WTC11 (cell line): ENCODE results near the gene CLEC4C.

Experiments
- ATF1 ChIP-seq: sonication (generic); formaldehyde crosslinking; IDR thresholded peaks from 2 replicates; pipeline ENCODE4 v1.8.1; 2023; ENCODE audit warnings: mild to moderate bottlenecking, moderate library complexity, missing genetic modification reagents
- ATF2 ChIP-seq: sonication (generic); formaldehyde crosslinking; IDR thresholded peaks from 2 replicates; pipeline ENCODE4 v1.8.1; 2022; ENCODE audit warnings: low read depth, missing genetic modification reagents, borderline replicate concordance
- ATF6 ChIP-seq: sonication (generic); formaldehyde crosslinking; IDR thresholded peaks from 2 replicates; pipeline ENCODE4 v1.8.1; 2023; ENCODE audit warnings: mild to moderate bottlenecking, missing genetic modification reagents
- ELF4 ChIP-seq: sonication (generic); formaldehyde crosslinking; IDR thresholded peaks from 2 replicates; pipeline ENCODE4 v1.8.1; 2022; ENCODE audit warnings: low read depth, mild to moderate bottlenecking, moderate library complexity, missing genetic modification reagents
- FOXJ3 ChIP-seq: sonication (generic); formaldehyde crosslinking; IDR thresholded peaks from 2 replicates; pipeline ENCODE4 v1.9.0; 2021; ENCODE audit warnings: missing genetic modification reagents, mild to moderate bottlenecking, borderline replicate concordance
- NR1H2 ChIP-seq: sonication (generic); formaldehyde crosslinking; IDR thresholded peaks from 2 replicates; pipeline ENCODE4 v1.9.0; 2021; ENCODE audit warnings: mild to moderate bottlenecking, moderate library complexity, missing genetic modification reagents
- PREB ChIP-seq: sonication (generic); formaldehyde crosslinking; IDR thresholded peaks from 2 replicates; pipeline ENCODE4 v1.8.1; 2022; ENCODE audit warnings: mild to moderate bottlenecking, missing genetic modification reagents, moderate library complexity, borderline replicate concordance
- TF ChIP-seq, protein P1 (sequence below): fragments of 200-600 bp; IDR thresholded peaks from 2 replicates; pipeline ENCODE4 v1.8.0; 2022; ENCODE audit warnings: antibody characterized with exemption
- TF ChIP-seq, protein P2 (sequence below): sonication (generic); formaldehyde crosslinking; IDR thresholded peaks from 2 replicates; pipeline ENCODE4 v1.8.0; 2022; ENCODE audit warnings: mild to moderate bottlenecking, missing genetic modification reagents
- TF ChIP-seq, protein P3 (sequence below): sonication (generic); formaldehyde crosslinking; IDR thresholded peaks from 2 replicates; pipeline ENCODE4 v1.8.1; 2023; ENCODE audit warnings: mild to moderate bottlenecking, missing genetic modification reagents, moderate library complexity
- TF ChIP-seq, protein P4 (sequence below): sonication (generic); formaldehyde crosslinking; IDR thresholded peaks from 2 replicates; pipeline ENCODE4 v1.8.1; 2023; ENCODE audit warnings: mild to moderate bottlenecking, missing genetic modification reagents
- TF ChIP-seq, protein P5 (sequence below): sonication (generic); formaldehyde crosslinking; conservative IDR thresholded peaks from 2 replicates; pipeline ENCODE4 v1.8.1; 2022; ENCODE audit warnings: mild to moderate bottlenecking, missing genetic modification reagents

GRCh38 chr12:7732993-7733392, 14.2 kb downstream of the CLEC4C start:
- TF ChIP-seq, protein P1, sequence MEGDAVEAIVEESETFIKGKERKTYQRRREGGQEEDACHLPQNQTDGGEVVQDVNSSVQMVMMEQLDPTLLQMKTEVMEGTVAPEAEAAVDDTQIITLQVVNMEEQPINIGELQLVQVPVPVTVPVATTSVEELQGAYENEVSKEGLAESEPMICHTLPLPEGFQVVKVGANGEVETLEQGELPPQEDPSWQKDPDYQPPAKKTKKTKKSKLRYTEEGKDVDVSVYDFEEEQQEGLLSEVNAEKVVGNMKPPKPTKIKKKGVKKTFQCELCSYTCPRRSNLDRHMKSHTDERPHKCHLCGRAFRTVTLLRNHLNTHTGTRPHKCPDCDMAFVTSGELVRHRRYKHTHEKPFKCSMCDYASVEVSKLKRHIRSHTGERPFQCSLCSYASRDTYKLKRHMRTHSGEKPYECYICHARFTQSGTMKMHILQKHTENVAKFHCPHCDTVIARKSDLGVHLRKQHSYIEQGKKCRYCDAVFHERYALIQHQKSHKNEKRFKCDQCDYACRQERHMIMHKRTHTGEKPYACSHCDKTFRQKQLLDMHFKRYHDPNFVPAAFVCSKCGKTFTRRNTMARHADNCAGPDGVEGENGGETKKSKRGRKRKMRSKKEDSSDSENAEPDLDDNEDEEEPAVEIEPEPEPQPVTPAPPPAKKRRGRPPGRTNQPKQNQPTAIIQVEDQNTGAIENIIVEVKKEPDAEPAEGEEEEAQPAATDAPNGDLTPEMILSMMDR, result no peak
- no peak for TF ChIP-seq ATF1 (CRISPR knock-in tag)
- no peak for TF ChIP-seq PREB (CRISPR knock-in tag)
- TF ChIP-seq, protein P2, sequence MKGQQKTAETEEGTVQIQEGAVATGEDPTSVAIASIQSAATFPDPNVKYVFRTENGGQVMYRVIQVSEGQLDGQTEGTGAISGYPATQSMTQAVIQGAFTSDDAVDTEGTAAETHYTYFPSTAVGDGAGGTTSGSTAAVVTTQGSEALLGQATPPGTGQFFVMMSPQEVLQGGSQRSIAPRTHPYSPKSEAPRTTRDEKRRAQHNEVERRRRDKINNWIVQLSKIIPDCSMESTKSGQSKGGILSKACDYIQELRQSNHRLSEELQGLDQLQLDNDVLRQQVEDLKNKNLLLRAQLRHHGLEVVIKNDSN (CRISPR knock-in tag), result no peak
- no peak for TF ChIP-seq NR1H2 (CRISPR knock-in tag)
- no peak for TF ChIP-seq ATF2 (CRISPR knock-in tag)
- TF ChIP-seq ELF4 (CRISPR knock-in tag), result no peak
- TF ChIP-seq ATF6, result no peak
- TF ChIP-seq, protein P3, sequence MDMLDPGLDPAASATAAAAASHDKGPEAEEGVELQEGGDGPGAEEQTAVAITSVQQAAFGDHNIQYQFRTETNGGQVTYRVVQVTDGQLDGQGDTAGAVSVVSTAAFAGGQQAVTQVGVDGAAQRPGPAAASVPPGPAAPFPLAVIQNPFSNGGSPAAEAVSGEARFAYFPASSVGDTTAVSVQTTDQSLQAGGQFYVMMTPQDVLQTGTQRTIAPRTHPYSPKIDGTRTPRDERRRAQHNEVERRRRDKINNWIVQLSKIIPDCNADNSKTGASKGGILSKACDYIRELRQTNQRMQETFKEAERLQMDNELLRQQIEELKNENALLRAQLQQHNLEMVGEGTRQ (CRISPR knock-in tag), result no peak
- TF ChIP-seq, protein P4, sequence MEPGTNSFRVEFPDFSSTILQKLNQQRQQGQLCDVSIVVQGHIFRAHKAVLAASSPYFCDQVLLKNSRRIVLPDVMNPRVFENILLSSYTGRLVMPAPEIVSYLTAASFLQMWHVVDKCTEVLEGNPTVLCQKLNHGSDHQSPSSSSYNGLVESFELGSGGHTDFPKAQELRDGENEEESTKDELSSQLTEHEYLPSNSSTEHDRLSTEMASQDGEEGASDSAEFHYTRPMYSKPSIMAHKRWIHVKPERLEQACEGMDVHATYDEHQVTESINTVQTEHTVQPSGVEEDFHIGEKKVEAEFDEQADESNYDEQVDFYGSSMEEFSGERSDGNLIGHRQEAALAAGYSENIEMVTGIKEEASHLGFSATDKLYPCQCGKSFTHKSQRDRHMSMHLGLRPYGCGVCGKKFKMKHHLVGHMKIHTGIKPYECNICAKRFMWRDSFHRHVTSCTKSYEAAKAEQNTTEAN, result no peak
- TF ChIP-seq, protein P5, sequence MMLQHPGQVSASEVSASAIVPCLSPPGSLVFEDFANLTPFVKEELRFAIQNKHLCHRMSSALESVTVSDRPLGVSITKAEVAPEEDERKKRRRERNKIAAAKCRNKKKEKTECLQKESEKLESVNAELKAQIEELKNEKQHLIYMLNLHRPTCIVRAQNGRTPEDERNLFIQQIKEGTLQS (CRISPR knock-in tag), result no peak
- TF ChIP-seq FOXJ3 (CRISPR knock-in tag), result no peak
